Mesothelial cell of epicardium (in vitro differentiated cells): ENCODE data around the gene DMPK. TPM values are rescaled to one million over a fixed set of nuclear protein-coding genes. Genes with fewer than 3 reads are reported as not detected.

ENCODE experiments used
- total RNA-seq: library from RNA; stranded (reverse); gene quantifications from 3 replicates; pipeline ENCODE4 v1.2.1, GENCODE V29; 2021

DMPK gene
- total RNA-seq, 1 donor from 2014 or later = 130 TPM

Other genes with a start within 250 kb of the DMPK start
- 11.6 to 13.3 TPM (median 11.8 TPM) in 3 replicates for gene OPA3, start 197.7 kb downstream of the DMPK start, total RNA-seq
- gene GPR4, start 180.3 kb downstream of the DMPK start, total RNA-seq = 0.09 TPM in 1 of 3 replicates, not detected in the others
- gene EML2, start 143.1 kb downstream of the DMPK start, total RNA-seq = 33.8 to 36.9 TPM (median 34.2 TPM) in 3 replicates
- 3.6 to 5.1 TPM (median 4.1 TPM) in 3 replicates for gene GIPR, start 114.3 kb downstream of the DMPK start, total RNA-seq
- gene SNRPD2, start 90.5 kb downstream of the DMPK start, total RNA-seq = 440 to 462 TPM (median 461 TPM) in 3 replicates
- 8.0 to 10.6 TPM (median 9.1 TPM) in 3 replicates for gene QPCTL, start 89.8 kb downstream of the DMPK start, total RNA-seq
- gene FBXO46, start 51.6 kb downstream of the DMPK start, total RNA-seq = 30.6 to 37.3 TPM (median 36.6 TPM) in 3 replicates
- not detected in 3 replicates for gene MEIOSIN, start 49.1 kb downstream of the DMPK start, total RNA-seq
- 44.3 to 50.3 TPM (median 47.3 TPM) in 3 replicates for gene SIX5, start 13.2 kb downstream of the DMPK start, total RNA-seq
- gene DMWD, start 10.4 kb upstream of the DMPK start, total RNA-seq = 109 to 120 TPM (median 116 TPM) in 3 replicates
- 0.44 to 0.56 TPM (median 0.50 TPM) in 3 replicates for gene RSPH6A, start 32.8 kb upstream of the DMPK start, total RNA-seq
- gene SYMPK, start 80.7 kb upstream of the DMPK start, total RNA-seq = 89.3 to 93.4 TPM (median 92.6 TPM) in 3 replicates
- not detected in 3 replicates for gene FOXA3, start 81.8 kb upstream of the DMPK start, total RNA-seq
- 33.8 to 34.6 TPM (median 34.1 TPM) in 3 replicates for gene IRF2BP1, start 103.7 kb upstream of the DMPK start, total RNA-seq
- gene MYPOP, start 120.1 kb upstream of the DMPK start, total RNA-seq = 10.4 to 11.5 TPM (median 10.9 TPM) in 3 replicates
- gene NANOS2, start 132.3 kb upstream of the DMPK start, total RNA-seq = not detected in 3 replicates
- 0.51 to 1.2 TPM (median 0.67 TPM) in 3 replicates for gene NOVA2, start 191.4 kb upstream of the DMPK start, total RNA-seq
- gene CCDC61, start 213.0 kb upstream of the DMPK start, total RNA-seq = 21.5 to 24.9 TPM (median 22.3 TPM) in 3 replicates
- gene PGLYRP1, start 240.6 kb upstream of the DMPK start, total RNA-seq = not detected in 3 replicates